RWPE1 (cell line): ENCODE results near the gene TMEM170A.

Experiments used
- CTCF ChIA-PET: fragments of 350-600 bp; sonication (Branson Sonifier 250); formaldehyde crosslinking; extraction: SDS; loops from one replicate; lab custom pipeline; 2021; lab: Yijun Ruan, JAX
- POLR2A ChIA-PET: fragments of 400-600 bp; formaldehyde crosslinking; extraction: SDS; loops from one replicate; lab custom pipeline; 2020; ENCODE audit warnings: antibody characterized with exemption; ENCODE audit not compliant: low non-redundant PET; lab: Yijun Ruan, JAX
- DNase-seq: peaks from one replicate; pipeline ENCODE4 v3.0.0; 2012; ENCODE audit warnings: low spot score
- H3K27ac ChIP-seq: fragments of 450-650 bp; 2 replicates; pipeline ENCODE4 v1.5.1; 2017
- TF ChIP-seq, protein P1 (sequence below): fragments of 450-650 bp; conservative IDR thresholded peaks from 2 replicates; pipeline ENCODE4 v1.5.1; 2017; ENCODE audit warnings: low read depth, mild to moderate bottlenecking

TMEM170A gene

GRCh38 chr16:75406943-75407342 is 57.5 kb downstream of the TMEM170A start:
- POLR2A ChIA-PET: no interaction called here
- CTCF ChIA-PET: interaction anchor here (1.4 kb wide), 1 partner anchor 173 kb away, joined by 5 read pairs; no protein-coding TSS in a partner anchor
- TF ChIP-seq, protein P1, sequence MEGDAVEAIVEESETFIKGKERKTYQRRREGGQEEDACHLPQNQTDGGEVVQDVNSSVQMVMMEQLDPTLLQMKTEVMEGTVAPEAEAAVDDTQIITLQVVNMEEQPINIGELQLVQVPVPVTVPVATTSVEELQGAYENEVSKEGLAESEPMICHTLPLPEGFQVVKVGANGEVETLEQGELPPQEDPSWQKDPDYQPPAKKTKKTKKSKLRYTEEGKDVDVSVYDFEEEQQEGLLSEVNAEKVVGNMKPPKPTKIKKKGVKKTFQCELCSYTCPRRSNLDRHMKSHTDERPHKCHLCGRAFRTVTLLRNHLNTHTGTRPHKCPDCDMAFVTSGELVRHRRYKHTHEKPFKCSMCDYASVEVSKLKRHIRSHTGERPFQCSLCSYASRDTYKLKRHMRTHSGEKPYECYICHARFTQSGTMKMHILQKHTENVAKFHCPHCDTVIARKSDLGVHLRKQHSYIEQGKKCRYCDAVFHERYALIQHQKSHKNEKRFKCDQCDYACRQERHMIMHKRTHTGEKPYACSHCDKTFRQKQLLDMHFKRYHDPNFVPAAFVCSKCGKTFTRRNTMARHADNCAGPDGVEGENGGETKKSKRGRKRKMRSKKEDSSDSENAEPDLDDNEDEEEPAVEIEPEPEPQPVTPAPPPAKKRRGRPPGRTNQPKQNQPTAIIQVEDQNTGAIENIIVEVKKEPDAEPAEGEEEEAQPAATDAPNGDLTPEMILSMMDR: no peak
- DNase-seq: no peak
- H3K27ac ChIP-seq: no peak overlapping the region

DNA sequence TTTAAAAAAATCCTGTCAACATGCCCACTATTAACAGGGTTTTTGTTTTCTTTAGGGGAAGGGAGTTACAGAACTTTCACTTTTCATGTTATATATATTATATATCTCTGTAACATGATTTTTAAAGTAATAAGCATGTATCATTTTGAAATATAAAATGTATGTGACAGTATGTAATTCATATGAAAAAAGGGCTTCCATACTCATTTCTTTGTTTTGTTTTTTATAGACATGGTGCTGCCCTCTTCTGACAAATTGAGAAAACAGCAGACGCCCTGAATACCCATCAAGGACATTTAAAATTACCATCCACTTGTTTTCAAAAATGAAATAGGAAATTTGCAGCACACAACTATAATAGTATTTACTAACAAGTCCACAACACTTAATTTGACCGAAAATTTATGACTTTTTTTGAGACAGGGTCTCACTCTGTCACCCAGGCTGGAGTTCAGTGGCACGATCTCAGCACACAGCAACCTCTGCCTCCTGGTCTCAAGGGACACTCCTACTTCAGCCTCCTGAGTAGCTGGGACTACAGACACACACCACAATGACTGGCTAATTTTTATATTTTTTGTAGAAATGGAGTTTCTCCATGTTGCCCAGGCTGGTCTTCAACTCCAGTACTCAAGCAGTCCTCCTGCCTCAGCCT is 61.5 kb downstream of the TMEM170A start:
- ChIA-PET CTCF (interaction anchor here (0.6 to 3.3 kb wide), 4 partner anchors 169 to 712 kb away, joined by 3 to 15 read pairs (median 3); no protein-coding TSS in a partner anchor), POLR2A (no interaction called here)
- no peak overlapping the region for H3K27ac ChIP-seq
- DNase-seq: no peak
- TF ChIP-seq, protein P1: peak; percentile 75

- H3K27ac ChIP-seq: no peak overlapping the region
- DNase-seq: no peak
- TF ChIP-seq, protein P1: no peak
- ChIA-PET POLR2A (no interaction called here), CTCF (interaction anchor here (0.6 to 3.3 kb wide), 4 partner anchors 54 to 203 kb away, joined by 3 to 15 read pairs (median 3); no protein-coding TSS in a partner anchor)
Observed at GRCh38 chr16:75402159-75402820, 62.2 kb downstream of the TMEM170A start.

DNA sequence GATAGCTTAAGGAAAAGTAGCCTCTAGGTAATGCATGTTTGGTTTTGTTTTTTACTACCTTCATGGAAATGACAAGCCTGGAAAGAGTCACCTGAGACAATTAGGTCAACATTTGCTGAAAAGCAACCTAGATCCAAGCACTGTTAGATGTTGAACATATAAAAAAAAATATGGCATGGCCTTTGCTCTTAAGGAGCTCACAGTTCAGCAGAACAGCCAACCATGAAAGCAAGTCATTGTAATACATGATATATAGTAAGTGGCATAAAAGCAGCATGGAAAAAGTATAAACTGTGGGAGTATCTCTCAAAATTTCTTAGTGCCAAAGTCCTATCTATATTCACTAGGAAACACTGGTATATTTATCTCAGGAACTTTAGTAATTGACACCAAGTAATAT is 62.8 kb downstream of the TMEM170A start:
- POLR2A ChIA-PET: no interaction called here
- CTCF ChIA-PET: interaction anchor here (0.6 to 3.3 kb wide), 4 partner anchors 54 to 202 kb away, joined by 3 to 15 read pairs (median 3); no protein-coding TSS in a partner anchor
- DNase-seq: no peak
- no peak overlapping the region for H3K27ac ChIP-seq
- TF ChIP-seq, protein P1: no peak

DNA sequence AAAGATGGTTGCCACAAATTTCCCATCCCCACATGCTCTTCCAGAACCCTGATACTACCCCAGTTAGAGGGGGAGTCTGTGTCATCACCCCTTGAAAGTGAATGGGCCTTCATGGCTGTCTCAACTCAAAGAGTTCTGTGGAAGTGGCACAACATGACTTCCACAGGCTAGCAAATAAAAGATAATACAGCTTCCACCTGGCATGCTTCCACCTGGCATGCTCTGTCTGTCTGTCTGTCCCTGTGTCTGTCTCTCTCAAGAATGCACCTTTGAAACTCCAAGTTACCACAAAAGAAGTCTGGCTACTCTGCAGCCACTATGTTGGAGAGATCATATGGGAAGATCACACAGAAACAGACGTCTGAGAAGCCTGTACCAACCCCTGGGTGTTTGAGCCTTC is 66.2 kb downstream of the TMEM170A start:
- ChIA-PET CTCF (interaction anchor here (0.6 to 2.2 kb wide), 2 partner anchors 80 to 199 kb away, joined by 3 to 7 read pairs; no protein-coding TSS in a partner anchor), POLR2A (interaction anchor here (0.7 kb wide), 1 partner anchor 486 kb away, joined by 5 read pairs; no protein-coding TSS in a partner anchor)
- H3K27ac ChIP-seq: no peak overlapping the region
- TF ChIP-seq, protein P1: no peak
- no peak for DNase-seq

DNA sequence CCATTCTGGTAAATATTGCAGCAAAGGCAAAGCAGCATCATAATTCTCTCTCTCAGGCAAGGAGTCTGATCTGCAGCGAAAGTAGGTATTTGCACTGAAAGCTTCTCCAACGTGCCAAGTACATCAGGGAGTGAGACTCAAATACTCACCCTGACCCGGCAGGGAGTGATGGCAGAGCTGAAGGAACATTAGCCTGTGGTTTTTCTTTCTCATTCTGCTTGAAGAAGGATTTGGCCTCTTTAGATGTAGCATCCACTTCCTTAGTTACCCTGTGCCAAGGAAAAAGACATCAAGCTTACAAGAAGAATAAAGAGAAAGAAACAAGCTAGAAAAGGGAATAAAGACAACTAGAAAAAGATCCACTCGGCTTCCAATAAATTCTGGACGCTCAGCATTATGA is 69.5 kb downstream of the TMEM170A start:
- no peak for DNase-seq
- ChIA-PET POLR2A (no interaction called here), CTCF (interaction anchor here (0.6 to 0.7 kb wide), 2 partner anchors 16 to 501 kb away, joined by 5 to 9 read pairs; no protein-coding TSS in a partner anchor)
- no peak overlapping the region for H3K27ac ChIP-seq
- TF ChIP-seq, protein P1: no peak
